K562 (cell line): Measurements from ENCODE around the gene LIPE. TPM values are rescaled to one million over a fixed set of nuclear protein-coding genes. Genes with fewer than 3 reads are reported as not detected.

Experiments
- CLOCK ChIP-seq: fragments of 250-450 bp; sonication (Bioruptor Pico); IDR thresholded peaks from 2 replicates; pipeline ENCODE4 v1.4.0; 2020; ENCODE audit warnings: mild to moderate bottlenecking, moderate library complexity, borderline replicate concordance
- HMG20B ChIP-seq: fragments of 250-450 bp; sonication (Bioruptor Pico); IDR thresholded peaks from 2 replicates; pipeline ENCODE4 v1.5.0; 2021; ENCODE audit warnings: mild to moderate bottlenecking
- NCOR1 ChIP-seq: fragments of 450-650 bp; IDR thresholded peaks from 2 replicates; pipeline ENCODE4 v1.6.1; 2016; ENCODE audit warnings: mild to moderate bottlenecking, moderate library complexity
- TARDBP ChIP-seq: fragments of 450-650 bp; IDR thresholded peaks from 2 replicates; pipeline ENCODE4 v1.6.1; 2016
- TBP ChIP-seq: optimal IDR thresholded peaks from 2 replicates; pipeline ENCODE3; 2011; ENCODE audit warnings: low read depth, low read length, improper control_type of control experiment
- TEAD4 ChIP-seq, 2 experiments: sonication (generic) in 1 of 2; formaldehyde crosslinking in 1 of 2; IDR thresholded peaks; 2 replicates each; pipeline versions ENCODE4 v1.6.1 to v1.8.0; 2012 to 2022; ENCODE audit warnings: borderline replicate concordance in 1 of 2, inconsistent platforms in 1 of 2, low read length in 1 of 2, mild to moderate bottlenecking in 1 of 2, missing genetic modification reagents in 1 of 2
- XRCC5 ChIP-seq: fragments of 200-400 bp; formaldehyde crosslinking; IDR thresholded peaks from 2 replicates; pipeline ENCODE4 v1.6.1; 2017; ENCODE audit warnings: low read depth, mild to moderate bottlenecking, low read length
- ZBTB49 ChIP-seq: sonication (generic); formaldehyde crosslinking; IDR thresholded peaks from 2 replicates; pipeline ENCODE4 v1.8.0; 2022; ENCODE audit warnings: missing genetic modification reagents, mild to moderate bottlenecking, borderline replicate concordance
- ZC3H11A ChIP-seq: IDR thresholded peaks from 2 replicates; pipeline ENCODE4 v1.6.1; 2012; ENCODE audit warnings: low read depth, low read length, improper control_type of control experiment
- ZNF124 ChIP-seq: sonication (generic); formaldehyde crosslinking; IDR thresholded peaks from 2 replicates; pipeline ENCODE4 v1.8.1; 2022; ENCODE audit warnings: missing genetic modification reagents
- ZNF140 ChIP-seq: fragments of 250-450 bp; sonication (Bioruptor Pico); IDR thresholded peaks from 2 replicates; pipeline ENCODE4 v1.8.0; 2021; ENCODE audit warnings: moderate library complexity, mild to moderate bottlenecking, inconsistent platforms
- ZNF668 ChIP-seq: fragments of 250-450 bp; sonication (Bioruptor Pico); IDR thresholded peaks from 2 replicates; pipeline ENCODE4 v1.8.0; 2022; ENCODE audit warnings: mild to moderate bottlenecking, inconsistent platforms
- ZNF785 ChIP-seq: fragments of 250-450 bp; sonication (Bioruptor Pico); IDR thresholded peaks from 2 replicates; pipeline ENCODE4 v1.4.0; 2020; ENCODE audit warnings: mild to moderate bottlenecking
- polyA plus RNA-seq, 8 experiments: library from polyadenylated mRNA; depleted of rRNA in 4 of 8; stranded (reverse) in 5 of 8; unstranded in 3 of 8; fragments of >200 nt; fragmentation: Nextera tagmentation in 2 of 8; fragmentation: Illumina TruSeq in 1 of 8; extraction: Ambion mirVana in 2 of 8; extraction: Trizol in 1 of 8; gene quantifications; 2 replicates each; pipeline versions ENCODE4 v1.2.1 to v1.2.3, GENCODE V29; 2011 to 2014; ENCODE audit warnings: inconsistent platforms in 1 of 8, missing spikeins in 1 of 8
- total RNA-seq, 7 experiments: library from RNA; depleted of rRNA in 6 of 7; stranded (reverse); fragments of >200 nt in 6 of 7; fragmentation: Illumina TruSeq in 2 of 7; extraction: Trizol in 2 of 7; gene quantifications; 2 replicates each; pipeline versions ENCODE4 v1.2.1 to v1.2.3, GENCODE V29; 2011 to 2021; ENCODE audit warnings: low replicate concordance in 1 of 7

The LIPE gene
- total and polyA plus RNA-seq, 9 of the 15 experiments (the other 6 are each of a cell fraction or from before 2014, with no cell fraction given), result 0.22 TPM; not detected in 8

- no peak for TF ChIP-seq ZBTB49 (CRISPR knock-in tag)
- TF ChIP-seq ZNF140 (CRISPR knock-in tag), result no peak
- no peak for TF ChIP-seq ZNF668
- TF ChIP-seq TARDBP, result no peak
- TF ChIP-seq ZC3H11A, result no peak
- no peak for TF ChIP-seq HMG20B
- no peak for TF ChIP-seq TEAD4 (IDR thresholded peaks at IDR 0.05; ENCODE audit: low read length)
- no peak for TF ChIP-seq TEAD4 (CRISPR knock-in tag; IDR thresholded peaks at IDR 0.05; ENCODE audit: borderline replicate concordance)
- no peak for TF ChIP-seq ZNF785 (CRISPR knock-in tag)
- TF ChIP-seq XRCC5, result peak; percentile 74; the same call in 1 of the 2 replicates
- no peak for TF ChIP-seq ZNF124 (CRISPR knock-in tag)
- no peak for TF ChIP-seq CLOCK (CRISPR knock-in tag)
- TF ChIP-seq NCOR1, result no peak
- no peak for TF ChIP-seq TBP
These were observed 13.3 kb upstream of the LIPE start (continued) for GRCh38 chr19:42440357-42441048.
